Measurements from ENCODE around the gene AFF3. TPM values are rescaled to one million over a fixed set of nuclear protein-coding genes. Genes with fewer than 3 reads are reported as not detected.

Gene AFF3
- total and polyA plus RNA-seq, 7 donors: 0.46 to 25.0 (median 18.6) TPM

DNA sequence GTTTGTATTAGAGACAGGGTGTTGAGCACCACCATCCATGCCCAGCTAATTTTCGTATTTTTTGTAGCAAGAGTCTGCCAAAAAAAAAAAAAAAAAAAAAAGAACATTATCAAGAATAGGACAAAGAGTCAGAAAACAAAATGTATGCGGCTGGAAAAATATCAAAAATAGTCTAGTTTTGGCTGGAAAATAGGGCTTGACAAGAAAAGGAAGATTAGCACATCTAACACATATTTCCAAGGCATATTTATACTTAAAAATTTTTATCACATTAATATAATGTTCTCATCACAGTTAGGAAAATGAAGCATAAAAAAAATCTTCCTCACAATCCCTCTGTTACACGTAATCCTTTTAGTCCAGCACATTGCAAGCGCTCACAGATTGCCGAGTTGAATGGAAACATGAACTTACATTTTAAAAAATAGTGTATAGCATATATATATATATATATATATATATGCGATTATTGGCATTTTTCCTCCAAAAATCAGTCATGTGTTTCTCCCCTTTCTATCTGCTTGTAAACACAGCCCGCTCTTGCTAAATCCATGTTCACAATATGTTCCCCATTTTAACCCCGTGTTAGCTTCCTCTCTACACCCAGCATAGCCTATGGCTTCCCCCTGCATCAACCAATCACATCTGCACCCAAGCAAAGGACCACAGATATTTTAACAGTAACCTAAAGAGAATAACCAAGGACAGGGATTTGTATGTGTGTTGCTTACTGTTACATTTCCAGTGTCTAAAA lies 183.0 kb downstream of the AFF3 start:
- Histone ChIP-seq H3K27ac (no peak overlapping the region), H3K27me3 (no peaks in the 10 kb centered on the region), H3K36me3 (no peaks in the 10 kb centered on the region), H3K9me3 (no peaks in the 10 kb centered on the region), H3K4me3 (no peak overlapping the region), H3K4me1 (peaks cover 0 to 5% (median 0%) of the 10 kb centered on the region in 4 donors)
- no peak for DNase-seq
- WGBS, 2 donors: 82 to 85% methylated on average over 8 of the region's 8 CpGs
- TF ChIP-seq POLR2A (IDR thresholded peaks at IDR 0.05) (no peak), EP300 (IDR thresholded peaks at IDR 0.05) (no peak), CTCF (IDR thresholded peaks at IDR 0.05) (no peak), POLR2AphosphoS5 (IDR thresholded peaks at IDR 0.05) (no peak)
- intact Hi-C loops (cut with DNase I): no loop called here

- Histone ChIP-seq H3K9me3 (no peaks in the 10 kb centered on the region), H3K4me3 (no peak overlapping the region), H3K4me1 (peaks cover 0 to 5% (median 0%) of the 10 kb centered on the region in 4 donors), H3K27ac (no peak overlapping the region), H3K27me3 (no peaks in the 10 kb centered on the region), H3K36me3 (no peaks in the 10 kb centered on the region)
- no peak for DNase-seq
- WGBS, 2 donors: 84 to 91% methylated on average over 8 of the region's 8 CpGs
- intact Hi-C loops (cut with DNase I): no loop called here
- TF ChIP-seq CTCF (IDR thresholded peaks at IDR 0.05) (no peak), POLR2A (IDR thresholded peaks at IDR 0.05) (no peak), POLR2AphosphoS5 (IDR thresholded peaks at IDR 0.05) (no peak), EP300 (IDR thresholded peaks at IDR 0.05) (no peak)
Measured at GRCh38 chr2:99957332-99958133, 184.9 kb downstream of the AFF3 start.

GRCh38 chr2:99956232-99957030 lies 186.0 kb downstream of the AFF3 start:
- no peaks in the 10 kb centered on the region for H3K9me3 ChIP-seq
- no peak overlapping the region for H3K27ac ChIP-seq
- DNase-seq: no peak
- intact Hi-C loops (cut with DNase I): no loop called here
- no peaks in the 10 kb centered on the region for H3K27me3 ChIP-seq
- 75 to 84% methylated on average over 6 of the region's 6 CpGs for WGBS, 2 donors
- no peak for TF ChIP-seq EP300 (IDR thresholded peaks at IDR 0.05)
- no peak for TF ChIP-seq POLR2A (IDR thresholded peaks at IDR 0.05)
- no peak for TF ChIP-seq CTCF (IDR thresholded peaks at IDR 0.05)
- no peak for TF ChIP-seq POLR2AphosphoS5 (IDR thresholded peaks at IDR 0.05)
- H3K36me3 ChIP-seq: no peaks in the 10 kb centered on the region
- peaks cover 0 to 5% (median 0%) of the 10 kb centered on the region in 4 donors for H3K4me1 ChIP-seq
- no peak overlapping the region for H3K4me3 ChIP-seq

DNA sequence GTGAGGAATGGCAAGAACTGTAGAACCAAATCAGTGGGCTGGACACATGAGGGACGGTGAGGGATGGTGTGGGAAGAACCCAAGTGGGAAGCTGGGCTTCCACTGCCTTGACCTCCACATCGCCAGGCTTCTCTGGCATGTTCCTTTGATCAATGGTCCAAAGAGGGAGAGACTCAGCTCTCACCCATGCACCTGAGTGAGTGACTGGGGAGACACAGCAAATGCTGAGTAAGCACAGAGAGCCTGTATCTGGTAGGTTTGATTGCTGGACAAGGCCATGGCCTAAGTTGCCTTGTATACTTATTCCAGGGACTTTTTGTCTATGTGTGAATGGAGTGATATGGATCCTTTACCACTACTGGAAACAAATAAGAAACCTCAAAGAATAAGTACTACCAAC lies 188.6 kb downstream of the AFF3 start:
- Histone ChIP-seq H3K27me3 (no peaks in the 10 kb centered on the region), H3K36me3 (no peaks in the 10 kb centered on the region), H3K4me1 (peaks cover 0 to 4% (median 0%) of the 10 kb centered on the region in 4 donors), H3K4me3 (no peak overlapping the region), H3K27ac (no peak overlapping the region), H3K9me3 (no peaks in the 10 kb centered on the region)
- no peak for TF ChIP-seq POLR2A (IDR thresholded peaks at IDR 0.05)
- TF ChIP-seq POLR2AphosphoS5 (IDR thresholded peaks at IDR 0.05): no peak
- WGBS, 2 donors: 94 to 95% methylated on average over 2 of the region's 2 CpGs
- intact Hi-C loops (cut with DNase I): no loop called here
- DNase-seq: no peak
